GM12891 (cell line): ENCODE data around the gene ZNF207.

Experiments
- POLR2A ChIP-seq: IDR thresholded peaks from 2 replicates; pipeline ENCODE4 v1.6.1; 2011; ENCODE audit warnings: low read depth, low read length, control low read depth
- POLR2AphosphoS5 ChIP-seq: IDR thresholded peaks from 2 replicates; pipeline ENCODE4 v1.6.1; 2011; ENCODE audit warnings: low read depth, low read length, control low read depth
- TAF1 ChIP-seq: IDR thresholded peaks from 2 replicates; pipeline ENCODE4 v1.6.1; 2011; ENCODE audit warnings: low read depth, low read length, control low read depth

DNA sequence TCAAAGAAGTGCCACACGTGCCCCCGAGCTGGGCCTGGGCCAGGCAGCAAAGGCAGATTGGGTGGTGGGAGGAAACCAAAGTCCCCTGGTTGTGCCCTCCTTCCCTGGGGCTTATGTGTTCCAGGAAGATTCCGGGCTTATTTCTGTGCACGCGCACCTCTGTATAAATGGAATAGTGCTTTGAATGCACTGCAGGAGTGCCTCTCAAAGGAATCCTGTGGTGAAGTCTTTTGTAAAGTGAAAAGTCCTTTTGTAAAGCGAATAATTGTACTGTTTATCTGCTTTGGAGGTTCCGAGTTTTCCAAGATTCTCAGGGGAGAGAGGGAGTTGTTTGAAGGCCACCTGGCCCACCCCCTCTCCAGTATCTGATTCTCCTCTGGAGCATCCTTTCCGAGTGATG, 34.8 kb upstream of the ZNF207 start:
- TF ChIP-seq POLR2AphosphoS5: no peak
- TF ChIP-seq POLR2A: no peak
- no peak for TF ChIP-seq TAF1
